GM13977 (cell line): ENCODE results near the gene SERPINB5.

Experiments used
- DNase-seq: peaks from one replicate; pipeline ENCODE4 v3.0.0; 2012; ENCODE audit warnings: low spot score
- in situ Hi-C: fragments of 300-500 bp; cut with MboI; formaldehyde crosslinking; loops from one replicate; pipeline ENCODE4 v1.12.0; 2022; ENCODE audit warnings: low sequenced_read_pairs, low pct_unique_long_range_greater_than_20kb, mixed read lengths, inconsistent platforms; ENCODE audit not compliant: unreplicated experiment
- TF ChIP-seq, protein P1 (sequence below): IDR thresholded peaks from 2 replicates; pipeline ENCODE4 v1.5.1; 2012; ENCODE audit warnings: mild to moderate bottlenecking, control low read depth; ENCODE audit not compliant: insufficient read depth; ENCODE audit errors: extremely low read depth, missing control alignments

The SERPINB5 gene, protein sequence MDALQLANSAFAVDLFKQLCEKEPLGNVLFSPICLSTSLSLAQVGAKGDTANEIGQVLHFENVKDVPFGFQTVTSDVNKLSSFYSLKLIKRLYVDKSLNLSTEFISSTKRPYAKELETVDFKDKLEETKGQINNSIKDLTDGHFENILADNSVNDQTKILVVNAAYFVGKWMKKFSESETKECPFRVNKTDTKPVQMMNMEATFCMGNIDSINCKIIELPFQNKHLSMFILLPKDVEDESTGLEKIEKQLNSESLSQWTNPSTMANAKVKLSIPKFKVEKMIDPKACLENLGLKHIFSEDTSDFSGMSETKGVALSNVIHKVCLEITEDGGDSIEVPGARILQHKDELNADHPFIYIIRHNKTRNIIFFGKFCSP

DNA sequence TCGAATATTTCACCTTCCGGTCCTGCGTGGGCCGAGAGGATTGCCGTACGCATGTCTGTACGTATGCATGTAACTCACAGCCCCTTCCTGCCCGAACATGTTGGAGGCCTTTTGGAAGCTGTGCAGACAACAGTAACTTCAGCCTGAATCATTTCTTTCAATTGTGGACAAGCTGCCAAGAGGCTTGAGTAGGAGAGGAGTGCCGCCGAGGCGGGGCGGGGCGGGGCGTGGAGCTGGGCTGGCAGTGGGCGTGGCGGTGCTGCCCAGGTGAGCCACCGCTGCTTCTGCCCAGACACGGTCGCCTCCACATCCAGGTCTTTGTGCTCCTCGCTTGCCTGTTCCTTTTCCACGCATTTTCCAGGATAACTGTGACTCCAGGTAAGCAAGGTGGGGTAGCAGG is at the start of gene SERPINB5:
Gene SERPINB5 (plus strand): TSS at position 291 of the 400 bp plus-strand sequence. CDS start 7,471 bp downstream, outside the sequence.
- TF ChIP-seq, protein P1, sequence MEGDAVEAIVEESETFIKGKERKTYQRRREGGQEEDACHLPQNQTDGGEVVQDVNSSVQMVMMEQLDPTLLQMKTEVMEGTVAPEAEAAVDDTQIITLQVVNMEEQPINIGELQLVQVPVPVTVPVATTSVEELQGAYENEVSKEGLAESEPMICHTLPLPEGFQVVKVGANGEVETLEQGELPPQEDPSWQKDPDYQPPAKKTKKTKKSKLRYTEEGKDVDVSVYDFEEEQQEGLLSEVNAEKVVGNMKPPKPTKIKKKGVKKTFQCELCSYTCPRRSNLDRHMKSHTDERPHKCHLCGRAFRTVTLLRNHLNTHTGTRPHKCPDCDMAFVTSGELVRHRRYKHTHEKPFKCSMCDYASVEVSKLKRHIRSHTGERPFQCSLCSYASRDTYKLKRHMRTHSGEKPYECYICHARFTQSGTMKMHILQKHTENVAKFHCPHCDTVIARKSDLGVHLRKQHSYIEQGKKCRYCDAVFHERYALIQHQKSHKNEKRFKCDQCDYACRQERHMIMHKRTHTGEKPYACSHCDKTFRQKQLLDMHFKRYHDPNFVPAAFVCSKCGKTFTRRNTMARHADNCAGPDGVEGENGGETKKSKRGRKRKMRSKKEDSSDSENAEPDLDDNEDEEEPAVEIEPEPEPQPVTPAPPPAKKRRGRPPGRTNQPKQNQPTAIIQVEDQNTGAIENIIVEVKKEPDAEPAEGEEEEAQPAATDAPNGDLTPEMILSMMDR, result no peak
- in situ Hi-C loops, result no loop called here

DNA sequence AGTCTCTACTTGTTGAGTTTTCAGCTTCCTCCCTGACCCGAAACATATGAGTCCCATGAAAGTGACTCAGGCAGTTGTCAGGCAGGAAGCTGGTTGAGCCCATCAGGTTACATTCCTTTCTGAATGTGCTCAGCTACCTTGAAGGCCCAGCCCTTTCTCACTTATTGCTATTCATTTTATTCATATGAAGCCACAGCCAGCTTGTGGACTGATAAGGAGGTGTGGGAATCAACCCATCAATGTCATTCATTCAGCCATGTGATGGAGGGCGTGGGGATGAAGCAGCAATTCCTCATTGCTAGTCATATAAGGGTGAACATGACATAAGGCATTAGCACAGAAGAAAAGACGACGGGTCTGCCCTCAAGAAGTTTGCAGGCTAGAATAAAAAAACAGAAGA is 49.2 kb upstream of the SERPINB5 start:
- TF ChIP-seq, protein P1, result no peak
- DNase-seq, result no peak
- in situ Hi-C loops, result loop anchor here (25.0 kb wide), 2 partner anchors 290 to 715 kb away; partner anchors contain the start of gene PHLPP1

More for the DNA sequence above, at the start of gene SERPINB5:
- DNase-seq, result no peak

DNA sequence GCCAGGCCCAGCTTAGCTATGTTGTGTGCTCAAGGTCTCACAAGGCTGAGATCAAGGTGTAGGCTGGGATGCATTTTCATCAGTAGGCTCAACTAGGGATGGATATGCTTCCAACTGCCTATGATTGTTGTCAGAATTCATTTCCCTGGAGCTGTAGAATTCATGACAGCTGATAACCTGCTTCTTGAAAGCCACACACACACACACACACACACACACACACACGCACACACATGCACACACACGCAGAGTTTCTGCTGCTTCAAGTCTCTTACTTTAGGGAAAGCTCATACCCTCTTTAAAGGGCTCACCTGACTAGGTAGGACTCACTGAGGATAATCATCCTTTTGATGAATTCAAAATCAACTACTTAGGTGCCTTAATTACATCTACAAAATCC is 46.2 kb upstream of the SERPINB5 start:
- TF ChIP-seq, protein P1, result no peak
- DNase-seq, result no peak
- in situ Hi-C loops, result loop anchor here (10.0 to 25.0 kb wide), 4 partner anchors 86 to 718 kb away; partner anchors contain the start of gene PHLPP1

DNA sequence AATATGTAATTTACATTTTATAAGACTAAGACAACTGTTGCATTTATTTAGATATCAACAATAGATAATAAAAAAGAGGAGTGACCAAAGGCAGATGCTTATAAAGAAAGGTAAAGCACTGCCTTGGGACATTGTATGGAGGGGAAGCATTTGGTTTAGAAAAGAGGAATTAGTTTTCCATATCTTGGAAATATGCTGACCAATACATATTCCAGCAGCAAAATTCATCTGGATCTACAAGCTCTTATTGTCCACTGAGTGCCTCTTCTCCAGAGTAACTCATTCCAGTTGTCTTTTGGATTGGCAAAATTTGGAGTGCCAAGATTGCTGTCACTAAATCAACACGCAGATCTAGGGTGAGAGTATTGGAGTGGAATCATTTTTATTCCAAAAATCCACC is 45.6 kb upstream of the SERPINB5 start:
- in situ Hi-C loops, result loop anchor here (10.0 to 25.0 kb wide), 4 partner anchors 86 to 719 kb away; partner anchors contain the start of gene PHLPP1
- no peak for DNase-seq
- TF ChIP-seq, protein P1, result no peak

DNA sequence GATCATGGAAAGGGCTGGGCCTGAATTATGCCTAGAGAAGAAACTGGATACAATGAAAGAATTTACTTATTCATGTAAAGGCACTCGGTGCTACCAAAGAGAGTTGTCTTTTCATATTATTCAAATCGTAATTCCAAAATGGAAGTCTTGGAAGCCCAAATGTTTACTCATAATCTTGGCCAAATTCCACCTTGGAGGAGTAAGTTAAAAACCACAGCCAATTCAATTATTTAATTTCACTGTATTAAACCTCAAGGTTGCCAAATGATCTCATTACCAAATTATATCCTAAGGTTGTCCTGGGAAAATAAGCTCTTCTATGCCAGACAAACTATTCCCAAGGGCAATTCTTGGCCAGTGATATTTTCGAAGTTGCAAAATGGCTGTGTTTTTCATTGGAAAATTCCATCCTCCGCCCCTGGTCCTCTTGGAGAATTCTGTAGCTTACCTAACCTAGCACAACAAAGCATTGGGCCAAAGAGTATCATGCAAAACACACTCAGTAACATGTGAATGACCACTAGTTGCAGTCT is 43.4 kb upstream of the SERPINB5 start:
- in situ Hi-C loops, result loop anchor here (10.0 to 25.0 kb wide), 4 partner anchors 89 to 721 kb away; partner anchors contain the start of gene PHLPP1
- DNase-seq, result no peak
- TF ChIP-seq, protein P1, result no peak

DNA sequence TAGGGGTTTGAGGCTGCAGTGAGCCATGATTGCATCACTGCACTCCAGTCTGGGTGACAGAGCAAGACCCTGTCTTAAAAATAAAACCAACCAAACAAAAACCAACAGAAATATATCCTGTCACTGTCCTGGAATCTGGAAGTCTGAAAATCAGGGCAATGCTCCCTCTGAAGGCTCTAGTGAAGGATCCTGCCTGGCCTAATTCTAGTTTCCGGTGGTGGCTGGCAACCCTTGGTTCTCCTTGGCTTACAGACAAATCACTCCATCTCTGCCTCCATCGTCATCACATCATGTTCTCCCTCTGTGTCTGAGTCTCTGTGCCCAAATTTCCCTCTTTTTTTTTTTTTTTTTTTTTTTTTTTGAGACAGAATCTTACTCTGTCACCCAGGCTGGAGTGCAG is 38.6 kb upstream of the SERPINB5 start:
- in situ Hi-C loops, result loop anchor here (10.0 to 25.0 kb wide), 4 partner anchors 93 to 726 kb away; partner anchors contain the start of gene PHLPP1
- DNase-seq, result no peak
- TF ChIP-seq, protein P1, result no peak
